AG09319 (cell line): ENCODE data around the gene WDR54.

Experiments
- DNase-seq: peaks from one replicate; pipeline ENCODE4 v3.0.0-alpha.2; 2010; ENCODE audit warnings: low read depth; ENCODE audit errors: extremely low read depth
- CTCF ChIP-seq: IDR thresholded peaks from 2 replicates; pipeline ENCODE4 v1.5.1; 2011; ENCODE audit warnings: low read depth, mild to moderate bottlenecking, inconsistent platforms, low read length, moderate library complexity

Gene WDR54

GRCh38 chr2:74424139-74424992 lies 2.8 kb downstream of the WDR54 start:
- no peak for DNase-seq
- no peak for TF ChIP-seq CTCF

- DNase-seq = no peak
- no peak for TF ChIP-seq CTCF
Measured at GRCh38 chr2:74424995-74425406, 3.5 kb downstream of the WDR54 start.

GRCh38 chr2:74425523-74425922 lies 4.0 kb downstream of the WDR54 start:
- TF ChIP-seq CTCF = no peak
- no peak for DNase-seq

GRCh38 chr2:74426181-74426758 lies 4.7 kb downstream of the WDR54 start:
- no peak for TF ChIP-seq CTCF
- DNase-seq = no peak

GRCh38 chr2:74427551-74427950 lies 6.0 kb downstream of the WDR54 start:
- DNase-seq = no peak
- no peak for TF ChIP-seq CTCF

- no peak for DNase-seq
- no peak for TF ChIP-seq CTCF
Measured at GRCh38 chr2:74428675-74429074, 7.1 kb downstream of the WDR54 start.
